Measurements from ENCODE around the gene CDH11. TPM values are rescaled to one million over a fixed set of nuclear protein-coding genes. Genes with fewer than 3 reads are reported as not detected.

Gene CDH11
- total RNA-seq, 2 experiments from 2014 or later, result not detected

DNA sequence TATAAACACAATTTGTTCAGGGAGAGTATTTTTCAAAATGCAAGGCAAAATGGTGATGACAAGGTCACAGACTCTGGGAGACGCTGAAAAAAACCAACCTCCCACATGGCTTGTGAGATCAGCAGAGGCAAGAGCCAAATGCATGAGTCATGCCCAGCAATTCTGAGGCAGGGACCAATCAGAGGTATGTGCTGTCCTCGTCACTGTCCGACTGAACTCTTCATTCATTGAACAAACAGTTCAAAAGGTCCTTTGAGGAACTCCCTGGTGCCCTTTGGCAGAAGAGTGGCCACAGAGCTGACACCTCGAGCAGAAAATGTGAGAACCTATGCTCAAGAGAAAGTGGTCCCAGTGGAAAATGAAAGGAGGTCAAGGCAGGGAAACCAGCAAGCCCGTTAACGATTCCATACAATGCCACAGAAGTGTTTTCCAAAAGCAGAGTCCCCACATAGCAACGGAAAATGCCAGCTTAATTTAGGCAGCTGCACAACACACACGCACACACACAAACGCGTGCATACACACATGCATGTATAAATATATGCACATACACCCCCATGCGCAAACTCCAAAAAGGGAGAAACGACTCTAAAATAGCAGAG is 50.9 kb downstream of the CDH11 start:
- no peak for DNase-seq (ENCODE audit: low spot score)
- no peaks in the 10 kb centered on the region for H4K20me1 ChIP-seq (ENCODE audit: insufficient read depth, low read length)
- TF ChIP-seq, protein P1, sequence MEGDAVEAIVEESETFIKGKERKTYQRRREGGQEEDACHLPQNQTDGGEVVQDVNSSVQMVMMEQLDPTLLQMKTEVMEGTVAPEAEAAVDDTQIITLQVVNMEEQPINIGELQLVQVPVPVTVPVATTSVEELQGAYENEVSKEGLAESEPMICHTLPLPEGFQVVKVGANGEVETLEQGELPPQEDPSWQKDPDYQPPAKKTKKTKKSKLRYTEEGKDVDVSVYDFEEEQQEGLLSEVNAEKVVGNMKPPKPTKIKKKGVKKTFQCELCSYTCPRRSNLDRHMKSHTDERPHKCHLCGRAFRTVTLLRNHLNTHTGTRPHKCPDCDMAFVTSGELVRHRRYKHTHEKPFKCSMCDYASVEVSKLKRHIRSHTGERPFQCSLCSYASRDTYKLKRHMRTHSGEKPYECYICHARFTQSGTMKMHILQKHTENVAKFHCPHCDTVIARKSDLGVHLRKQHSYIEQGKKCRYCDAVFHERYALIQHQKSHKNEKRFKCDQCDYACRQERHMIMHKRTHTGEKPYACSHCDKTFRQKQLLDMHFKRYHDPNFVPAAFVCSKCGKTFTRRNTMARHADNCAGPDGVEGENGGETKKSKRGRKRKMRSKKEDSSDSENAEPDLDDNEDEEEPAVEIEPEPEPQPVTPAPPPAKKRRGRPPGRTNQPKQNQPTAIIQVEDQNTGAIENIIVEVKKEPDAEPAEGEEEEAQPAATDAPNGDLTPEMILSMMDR (conservative IDR thresholded peaks at IDR 0.05; ENCODE audit: low read length), result no peak
- no peak for TF ChIP-seq EZH2phosphoT487 (IDR thresholded peaks at IDR 0.05; ENCODE audit: borderline replicate concordance, low read depth, low read length)
- BruUV-seq (replicated peaks), result no TSS peak
- H2AFZ ChIP-seq (ENCODE audit: low read length), result no peak overlapping the region
- no peaks in the 10 kb centered on the region for H3K9me2 ChIP-seq (ENCODE audit: insufficient read depth, low read length)
- H3K36me3 ChIP-seq (ENCODE audit: insufficient read depth, low read length), result no peaks in the 10 kb centered on the region
- H3K27ac ChIP-seq (ENCODE audit: low read depth, low read length, poor library complexity, severe bottlenecking), result no peak overlapping the region
- H3K4me3 ChIP-seq (ENCODE audit: low read depth, low read length, poor library complexity, severe bottlenecking), result no peak overlapping the region
- CTCF ChIA-PET (ENCODE audit: unreplicated experiment), result no interaction called here
- POLR2A ChIA-PET, result no interaction called here
- no peaks in the 10 kb centered on the region for H3K9me3 ChIP-seq (ENCODE audit: low read length)
- H3K4me2 ChIP-seq (ENCODE audit: low read length), result no peak overlapping the region
- no peaks in the 10 kb centered on the region for H3K4me1 ChIP-seq (ENCODE audit: insufficient read depth, low read length, poor library complexity, severe bottlenecking)
- intact Hi-C loops (cut with micrococcal nuclease; ENCODE audit: unreplicated experiment), result no loop called here
- no peaks in the 10 kb centered on the region for H3K79me2 ChIP-seq (ENCODE audit: insufficient read depth, low read depth, low read length)

DNA sequence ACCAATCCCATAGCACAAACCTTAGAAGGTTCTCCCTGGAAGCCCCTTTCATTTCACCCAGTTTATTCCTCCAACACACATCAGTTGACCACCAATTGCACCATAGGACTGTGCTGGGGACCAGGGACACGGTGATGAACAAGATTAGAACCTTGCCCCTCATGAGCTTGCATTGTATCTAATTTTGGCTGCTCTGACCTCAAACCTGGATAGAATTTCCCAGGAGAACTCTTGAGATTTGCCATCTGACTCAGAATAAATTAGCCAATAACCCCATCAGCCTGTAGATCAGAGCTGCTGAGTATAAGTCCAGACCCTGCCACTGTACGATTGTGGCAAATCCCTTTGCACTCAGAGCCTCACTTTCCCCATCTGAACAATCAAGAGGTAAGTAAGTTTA is 52.1 kb downstream of the CDH11 start:
- intact Hi-C loops (cut with micrococcal nuclease; ENCODE audit: unreplicated experiment), result no loop called here

DNA sequence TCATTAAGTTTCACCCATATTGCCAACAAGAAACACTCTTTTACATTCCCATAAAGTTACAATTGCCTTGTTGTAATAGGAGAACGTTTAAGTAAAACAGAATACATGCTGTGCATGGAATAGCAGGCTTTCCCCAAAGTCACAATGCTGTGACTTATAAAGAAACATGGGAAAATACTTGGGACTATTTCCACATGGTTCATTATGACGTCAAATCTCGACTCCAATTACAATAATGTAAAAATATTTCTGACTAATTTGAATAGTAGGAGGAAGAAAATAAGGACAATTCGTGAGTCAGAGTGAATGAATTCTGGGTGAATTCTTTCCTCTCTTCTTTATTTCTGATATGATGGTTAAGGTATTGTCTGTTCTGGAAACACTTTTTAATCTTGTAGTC is 52.8 kb downstream of the CDH11 start:
- intact Hi-C loops (cut with micrococcal nuclease; ENCODE audit: unreplicated experiment), result no loop called here

More for the DNA sequence above, 52.1 kb downstream of the CDH11 start:
- Histone ChIP-seq H2AFZ (ENCODE audit: low read length) (no peak overlapping the region), H3K4me2 (ENCODE audit: low read length) (no peak overlapping the region), H3K9me3 (ENCODE audit: low read length) (no peaks in the 10 kb centered on the region), H3K4me3 (ENCODE audit: low read depth, low read length, poor library complexity, severe bottlenecking) (no peak overlapping the region), H4K20me1 (ENCODE audit: insufficient read depth, low read length) (no peaks in the 10 kb centered on the region), H3K27ac (ENCODE audit: low read depth, low read length, poor library complexity, severe bottlenecking) (no peak overlapping the region), H3K36me3 (ENCODE audit: insufficient read depth, low read length) (no peaks in the 10 kb centered on the region), H3K79me2 (ENCODE audit: insufficient read depth, low read depth, low read length) (no peaks in the 10 kb centered on the region), H3K4me1 (ENCODE audit: insufficient read depth, low read length, poor library complexity, severe bottlenecking) (no peaks in the 10 kb centered on the region), H3K9me2 (ENCODE audit: insufficient read depth, low read length) (no peaks in the 10 kb centered on the region)
- CTCF ChIA-PET (ENCODE audit: unreplicated experiment), result no interaction called here
- POLR2A ChIA-PET, result interaction anchor here (1.0 kb wide), 1 partner anchor 281 kb away, joined by 4 read pairs; no protein-coding TSS in a partner anchor
- DNase-seq (ENCODE audit: low spot score), result no peak
- TF ChIP-seq EZH2phosphoT487 (IDR thresholded peaks at IDR 0.05; ENCODE audit: borderline replicate concordance, low read depth, low read length), result no peak
- TF ChIP-seq, protein P1 (conservative IDR thresholded peaks at IDR 0.05; ENCODE audit: low read length), result no peak
- BruUV-seq (replicated peaks), result no TSS peak

More for the DNA sequence above, 52.8 kb downstream of the CDH11 start:
- H3K36me3 ChIP-seq (ENCODE audit: insufficient read depth, low read length), result no peaks in the 10 kb centered on the region
- H2AFZ ChIP-seq (ENCODE audit: low read length), result no peak overlapping the region
- H3K4me1 ChIP-seq (ENCODE audit: insufficient read depth, low read length, poor library complexity, severe bottlenecking), result no peaks in the 10 kb centered on the region
- no peak overlapping the region for H3K4me2 ChIP-seq (ENCODE audit: low read length)
- BruUV-seq (replicated peaks), result no TSS peak
- TF ChIP-seq, protein P1 (conservative IDR thresholded peaks at IDR 0.05; ENCODE audit: low read length), result no peak
- ChIA-PET CTCF (ENCODE audit: unreplicated experiment) (no interaction called here), POLR2A (interaction anchor here (1.0 kb wide), 1 partner anchor 280 kb away, joined by 4 read pairs; no protein-coding TSS in a partner anchor)
- H3K27ac ChIP-seq (ENCODE audit: low read depth, low read length, poor library complexity, severe bottlenecking), result no peak overlapping the region
- no peaks in the 10 kb centered on the region for H3K9me3 ChIP-seq (ENCODE audit: low read length)
- H3K9me2 ChIP-seq (ENCODE audit: insufficient read depth, low read length), result no peaks in the 10 kb centered on the region
- H4K20me1 ChIP-seq (ENCODE audit: insufficient read depth, low read length), result no peaks in the 10 kb centered on the region
- H3K4me3 ChIP-seq (ENCODE audit: low read depth, low read length, poor library complexity, severe bottlenecking), result no peak overlapping the region
- no peaks in the 10 kb centered on the region for H3K79me2 ChIP-seq (ENCODE audit: insufficient read depth, low read depth, low read length)
- no peak for DNase-seq (ENCODE audit: low spot score)

Data from OCI-LY7 (cell line).